Smooth muscle cell (in vitro differentiated cells): Measurements from ENCODE around the gene IL4R. TPM values are rescaled to one million over a fixed set of nuclear protein-coding genes. Genes with fewer than 3 reads are reported as not detected.

Source experiments
- DNase-seq: peaks from one replicate; lab custom pipeline; 2025; ENCODE audit not compliant: unreplicated experiment; lab: John Stamatoyannopoulos, UW
- H2AFZ ChIP-seq: fragments of 200-600 bp; sonication (generic); 2 replicates; pipeline ENCODE4 v1.6.0; 2016; ENCODE audit warnings: antibody characterized with exemption, low read depth, mild to moderate bottlenecking
- H3F3A ChIP-seq: fragments of 200-600 bp; sonication (generic); 2 replicates; pipeline ENCODE4 v1.6.0; 2017; ENCODE audit warnings: antibody characterized with exemption, low read depth
- H3K27ac ChIP-seq: fragments of 200-600 bp; sonication (generic); 2 replicates; pipeline ENCODE4 v1.5.1; 2016; ENCODE audit warnings: low read depth, mild to moderate bottlenecking
- H3K27me3 ChIP-seq: fragments of 200-600 bp; sonication (generic); 2 replicates; pipeline ENCODE4 v1.6.1; 2016; ENCODE audit warnings: low read depth, mild to moderate bottlenecking
- H3K36me3 ChIP-seq: fragments of 200-600 bp; sonication (generic); 2 replicates; pipeline ENCODE4 v1.5.1; 2016; ENCODE audit warnings: low read depth
- H3K4me1 ChIP-seq: fragments of 200-600 bp; sonication (generic); 2 replicates; pipeline ENCODE4 v1.5.1; 2016; ENCODE audit warnings: low read depth
- H3K4me2 ChIP-seq: fragments of 200-600 bp; sonication (generic); 2 replicates; pipeline ENCODE4 v1.6.0; 2016; ENCODE audit warnings: mild to moderate bottlenecking
- H3K4me3 ChIP-seq: fragments of 200-600 bp; sonication (generic); 2 replicates; pipeline ENCODE4 v1.5.1; 2016; ENCODE audit warnings: mild to moderate bottlenecking
- H3K79me2 ChIP-seq: fragments of 200-600 bp; sonication (generic); 2 replicates; pipeline ENCODE4 v1.6.0; 2016; ENCODE audit warnings: low read depth, mild to moderate bottlenecking
- H3K9ac ChIP-seq: fragments of 200-600 bp; sonication (generic); 2 replicates; pipeline ENCODE4 v1.6.0; 2016; ENCODE audit warnings: low read depth
- H3K9me3 ChIP-seq: fragments of 200-600 bp; sonication (generic); replicated peaks from 2 replicates; pipeline ENCODE4 v1.5.1; 2016; ENCODE audit warnings: low read depth
- H4K20me1 ChIP-seq: fragments of 200-600 bp; sonication (generic); 2 replicates; pipeline ENCODE4 v1.6.0; 2016; ENCODE audit warnings: low read depth
- CTCF ChIP-seq: fragments of 200-600 bp; sonication (generic); IDR thresholded peaks from 2 replicates; pipeline ENCODE4 v1.5.1; 2017; ENCODE audit warnings: borderline replicate concordance, mild to moderate bottlenecking, antibody characterized with exemption; ENCODE audit not compliant: insufficient read depth, poor library complexity, severe bottlenecking
- WGBS: methylation state at CpG from one replicate; pipeline ENCODE4 v1.1.7; 2016; ENCODE audit warnings: low lambda C conversion rate; 5-methylcytosine and 5-hydroxymethylcytosine counted together
- polyA plus RNA-seq: library from polyadenylated mRNA; unstranded; fragments of >200 nt; fragmentation: Nextera tagmentation; extraction: Ambion mirVana; gene quantifications from 2 replicates; pipeline ENCODE4 v1.2.1, GENCODE V29; 2016
- total RNA-seq: library from RNA; depleted of rRNA; stranded (reverse); fragments of >200 nt; gene quantifications from 2 replicates; pipeline ENCODE4 v1.2.3, GENCODE V29; 2014

Gene IL4R
- total and polyA plus RNA-seq, 2 experiments from 2014 or later, result 13.4 to 24.0 TPM

GRCh38 chr16:27322858-27323780 is 9.3 kb downstream of the IL4R start:
- Histone ChIP-seq H3K9me3 (no peaks in the 10 kb centered on the region), H3K27ac (peak overlapping the region; percentile 94), H3K4me2 (no peak overlapping the region), H3K4me3 (no peak overlapping the region), H3K9ac (no peak overlapping the region), H3K36me3 (no peaks in the 10 kb centered on the region), H2AFZ (no peak overlapping the region), H3K27me3 (no peaks in the 10 kb centered on the region), H3K79me2 (peaks cover 73% of the 10 kb centered on the region), H4K20me1 (no peaks in the 10 kb centered on the region), H3K4me1 (no peaks in the 10 kb centered on the region), H3F3A (peaks cover 8% of the 10 kb centered on the region)
- TF ChIP-seq CTCF, result no peak
- no peak for DNase-seq
- 79% methylated on average over 9 of the region's 9 CpGs for WGBS

GRCh38 chr16:27323781-27324561 is 10.2 kb downstream of the IL4R start:
- Histone ChIP-seq H3K9ac (no peak overlapping the region), H3K27ac (peak overlapping the region; percentile 94), H3K27me3 (no peaks in the 10 kb centered on the region), H3K4me1 (no peaks in the 10 kb centered on the region), H3K36me3 (no peaks in the 10 kb centered on the region), H3K9me3 (no peaks in the 10 kb centered on the region), H3K4me3 (no peak overlapping the region), H3K4me2 (no peak overlapping the region), H2AFZ (no peak overlapping the region), H3F3A (peaks cover 16% of the 10 kb centered on the region), H4K20me1 (no peaks in the 10 kb centered on the region), H3K79me2 (peaks cover 80% of the 10 kb centered on the region)
- no peak for DNase-seq
- no peak for TF ChIP-seq CTCF
- 87% methylated on average over 13 of the region's 13 CpGs for WGBS

- no peak for DNase-seq
- no peaks in the 10 kb centered on the region for H3K9me3 ChIP-seq
- H3K4me3 ChIP-seq, result no peak overlapping the region
- H2AFZ ChIP-seq, result no peak overlapping the region
- H3K79me2 ChIP-seq, result peaks cover 73% of the 10 kb centered on the region
- no peaks in the 10 kb centered on the region for H3K36me3 ChIP-seq
- peak overlapping the region; percentile 94 for H3K27ac ChIP-seq
- H3K9ac ChIP-seq, result no peak overlapping the region
- H3K27me3 ChIP-seq, result no peaks in the 10 kb centered on the region
- 81% methylated on average over 12 of the region's 12 CpGs for WGBS
- no peak overlapping the region for H3K4me2 ChIP-seq
- no peak for TF ChIP-seq CTCF
- peaks cover 23% of the 10 kb centered on the region for H3F3A ChIP-seq
- no peaks in the 10 kb centered on the region for H3K4me1 ChIP-seq
- no peaks in the 10 kb centered on the region for H4K20me1 ChIP-seq
Measured at GRCh38 chr16:27324851-27325301, 11.1 kb downstream of the IL4R start.
